Transverse colon (tissue), 4 donors: ENCODE results near the gene HNRNPM.

ENCODE experiments used
- CTCF ChIP-seq, 5 experiments: fragments of 200-600 bp in 3 of 5; fragments of 450-650 bp in 2 of 5; sonication (generic) in 3 of 5; IDR thresholded peaks; 1 replicate in 2 of 5; 2 replicates in 3 of 5; pipeline ENCODE4 v1.5.1; 2016 to 2017; ENCODE audit warnings: antibody characterized with exemption in 5 of 5, inconsistent platforms in 3 of 5, mild to moderate bottlenecking in 2 of 5, moderate library complexity in 1 of 5
- POLR2A ChIP-seq: fragments of 450-650 bp; IDR thresholded peaks from one replicate; pipeline ENCODE4 v1.6.1; 2016; ENCODE audit warnings: antibody characterized with exemption, mild to moderate bottlenecking, moderate library complexity
- POLR2AphosphoS5 ChIP-seq, 3 donors: sonication (generic); formaldehyde crosslinking; IDR thresholded peaks; one replicate each; pipeline ENCODE4 v1.6.1; 2016; ENCODE audit warnings: antibody characterized with exemption in 3 of 3

- TF ChIP-seq POLR2AphosphoS5 (IDR thresholded peaks at IDR 0.05) (no peak), POLR2A (no peak), CTCF (IDR thresholded peaks at IDR 0.05) (no peak)
Observed at GRCh38 chr19:8515317-8515716, 70.5 kb downstream of the HNRNPM start.
